Adipose tissue (tissue), 3 donors: ENCODE measurements around the gene TRIM15. TPM values are rescaled to one million over a fixed set of nuclear protein-coding genes. Genes with fewer than 3 reads are reported as not detected.
"Not testable (repeated sequence)": the region's sequence is repeated elsewhere in the genome, so short reads cannot be mapped to it uniquely, and the experiment has no call there.

Experiments used
- H3K27ac ChIP-seq: one replicate; pipeline ENCODE4 v1.5.1; 2013; ENCODE audit warnings: low read depth, low read length
- WGBS, 3 donors: extraction: QIAGEN DNeasy Blood & Tissue Kit; methylation state at CpG; one replicate each; pipeline ENCODE4 v1.1.7; 2013; 5-methylcytosine and 5-hydroxymethylcytosine counted together
- polyA plus RNA-seq, 3 donors: library from polyadenylated mRNA; stranded (reverse); fragments of 200-250 nt; gene quantifications; one replicate each; pipeline ENCODE4 v1.2.3, GENCODE V29; 2013
- donor health status: healthy with polysubstance abuse.
- donor health status: Bipolar disorder and iron deficiency.
- donor health status: healthy.

Gene TRIM15
- not detected for polyA plus RNA-seq

DNA sequence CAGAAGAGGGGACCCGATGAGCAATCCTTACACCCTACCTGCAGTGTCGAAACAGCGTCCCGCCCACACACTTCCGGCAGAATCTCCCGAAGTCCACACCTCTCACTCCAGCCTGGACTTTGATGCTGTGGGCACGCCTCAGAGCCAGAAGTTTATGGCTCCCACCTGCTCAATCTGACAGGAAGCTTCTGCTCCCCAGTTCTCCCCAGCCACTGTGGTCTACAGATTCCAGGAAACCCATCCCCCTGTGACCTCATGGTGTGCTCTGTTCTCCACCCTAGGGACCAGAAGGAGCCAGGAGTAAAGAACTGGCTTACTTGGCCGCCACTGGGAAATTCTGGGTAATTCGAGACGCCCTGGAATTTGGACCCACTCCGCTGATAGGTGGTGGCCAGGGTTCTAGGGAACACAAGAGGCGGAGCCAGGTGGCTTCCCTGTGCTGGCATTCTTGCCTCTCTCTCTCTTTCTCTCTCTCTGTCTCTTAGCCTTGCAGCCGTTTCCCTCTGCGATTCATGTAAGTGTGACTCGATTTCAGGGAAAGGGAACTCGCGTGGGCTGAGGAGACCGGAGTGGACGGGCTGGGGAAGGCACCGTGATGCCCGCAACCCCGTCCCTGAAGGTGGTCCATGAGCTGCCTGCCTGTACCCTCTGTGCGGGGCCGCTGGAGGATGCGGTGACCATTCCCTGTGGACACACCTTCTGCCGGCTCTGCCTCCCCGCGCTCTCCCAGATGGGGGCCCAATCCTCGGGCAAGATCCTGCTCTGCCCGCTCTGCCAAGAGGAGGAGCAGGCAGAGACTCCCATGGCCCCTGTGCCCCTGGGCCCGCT lies at the start of gene TRIM15:
TSS of gene TRIM15 (plus strand) at position 457 of the 828 bp plus-strand sequence. CDS start at position 596, 139 bp downstream.
- 68 to 79% (median 71%) methylated on average over 31 of the region's 31 CpGs for WGBS, 3 donors
- no peak within 1 kb of the TSS for H3K27ac ChIP-seq

DNA sequence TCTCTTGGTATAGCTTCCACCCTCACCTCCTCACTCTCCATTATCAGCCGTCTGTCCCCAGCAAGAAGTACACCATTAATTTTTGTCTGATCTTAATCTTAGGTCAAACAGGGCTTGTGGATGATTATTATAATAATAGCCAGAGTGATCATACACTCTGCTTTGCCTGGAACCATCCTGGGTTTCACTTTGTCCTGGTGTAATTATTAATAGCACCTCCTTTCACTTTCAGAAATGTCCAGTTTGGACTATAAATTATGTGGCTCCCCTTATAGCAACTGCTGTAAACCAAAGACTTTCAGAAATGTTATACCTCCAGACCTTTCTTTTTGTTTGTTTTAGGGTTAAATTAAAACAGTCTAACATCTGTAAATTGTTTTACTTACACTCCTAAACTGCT lies 49.5 kb upstream of the TRIM15 start:
- 42 to 56% (median 50%) methylated on average over 1 of the region's 1 CpG for WGBS, 3 donors

DNA sequence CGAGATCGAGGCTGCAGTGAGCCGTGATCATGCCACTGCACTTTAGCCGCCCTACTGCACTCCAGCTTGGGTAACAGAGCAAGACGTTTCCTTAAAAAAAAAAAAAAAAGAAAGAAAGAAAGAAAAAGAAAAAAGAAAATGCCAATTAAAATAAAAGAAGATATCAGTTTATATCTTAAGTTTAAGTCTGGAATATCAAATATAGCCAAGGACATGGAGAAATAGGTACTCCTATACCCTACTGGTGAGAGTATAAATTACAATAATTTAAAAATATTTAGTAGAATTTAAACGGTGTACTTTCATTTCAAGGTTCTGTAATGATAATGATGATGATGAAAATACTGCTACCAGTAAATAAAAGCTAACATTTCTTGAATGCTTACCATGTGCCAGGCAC lies 46.6 kb upstream of the TRIM15 start:
- H3K27ac ChIP-seq = no peak overlapping the region
- 72 to 79% (median 75%) methylated on average over 6 of the region's 6 CpGs for WGBS, 3 donors

More for the DNA sequence above, 49.5 kb upstream of the TRIM15 start:
- no peak overlapping the region for H3K27ac ChIP-seq

DNA sequence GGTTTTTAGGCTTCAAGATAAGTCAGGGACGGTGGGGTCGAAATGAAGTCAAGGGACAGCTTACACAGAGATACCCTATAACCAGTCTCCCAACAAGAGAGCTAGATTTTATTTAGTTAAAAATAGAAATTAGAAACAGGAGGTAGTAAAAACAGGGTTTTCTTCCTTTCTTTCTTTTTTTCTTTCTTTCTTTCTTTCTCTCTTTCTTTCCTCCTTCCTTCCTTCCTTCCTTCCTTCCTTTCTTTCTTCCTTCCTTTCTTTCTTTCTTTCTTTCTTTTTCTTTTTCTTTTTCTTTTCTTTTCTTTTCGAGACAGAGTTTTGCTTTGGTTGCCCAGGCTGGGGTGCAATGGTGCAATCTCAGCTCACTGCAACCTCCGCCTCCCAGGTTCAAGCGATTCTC lies 44.7 kb upstream of the TRIM15 start:
- H3K27ac ChIP-seq = not testable (repeated sequence)
- WGBS, 3 donors = 84 to 95% (median 93%) methylated on average over 5 of the region's 5 CpGs

DNA sequence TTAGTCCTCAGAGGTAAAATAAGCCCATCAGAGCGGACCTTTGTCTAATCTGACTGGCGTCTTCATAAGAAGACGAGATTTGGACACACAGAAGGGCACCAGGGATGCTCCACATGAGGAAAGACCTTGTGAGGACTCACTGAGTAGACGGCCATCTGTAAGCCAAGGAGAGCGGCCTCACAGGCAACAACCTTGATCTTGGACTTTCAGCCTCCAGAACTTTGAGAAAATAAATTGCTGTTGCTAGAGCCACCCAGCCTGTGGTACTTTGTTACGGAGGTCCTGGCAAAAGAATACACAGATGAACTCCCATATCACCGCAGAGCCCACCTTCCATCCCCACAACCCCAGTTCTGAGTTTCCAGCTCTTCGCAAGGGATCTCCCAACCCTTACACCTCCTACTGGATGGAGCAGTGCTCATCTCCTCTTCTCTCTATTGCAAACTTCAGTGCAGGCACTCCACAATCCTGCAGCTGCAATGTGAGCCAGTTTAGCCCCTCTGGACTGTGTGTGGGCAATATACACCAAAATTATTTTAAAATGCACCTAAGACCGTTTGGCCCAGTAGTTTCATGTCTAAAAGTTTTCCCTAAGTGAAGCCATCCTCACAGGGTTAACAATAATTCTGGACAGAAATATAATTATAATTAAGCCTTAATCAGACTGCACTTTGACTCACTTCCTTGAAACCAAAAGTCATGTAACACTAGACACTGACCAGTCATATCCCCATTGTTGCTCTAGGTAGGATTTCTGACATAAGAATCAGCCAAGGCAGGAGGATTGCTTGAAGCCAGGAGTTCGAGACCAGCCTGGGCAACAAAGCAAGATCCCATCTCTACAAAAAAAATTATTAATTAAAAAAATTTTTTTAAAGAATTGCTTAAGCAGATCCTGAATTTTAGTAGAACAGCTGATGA lies 41.6 kb upstream of the TRIM15 start:
- WGBS, 3 donors = 69 to 83% (median 77%) methylated on average over 10 of the region's 10 CpGs
- no peak overlapping the region for H3K27ac ChIP-seq

DNA sequence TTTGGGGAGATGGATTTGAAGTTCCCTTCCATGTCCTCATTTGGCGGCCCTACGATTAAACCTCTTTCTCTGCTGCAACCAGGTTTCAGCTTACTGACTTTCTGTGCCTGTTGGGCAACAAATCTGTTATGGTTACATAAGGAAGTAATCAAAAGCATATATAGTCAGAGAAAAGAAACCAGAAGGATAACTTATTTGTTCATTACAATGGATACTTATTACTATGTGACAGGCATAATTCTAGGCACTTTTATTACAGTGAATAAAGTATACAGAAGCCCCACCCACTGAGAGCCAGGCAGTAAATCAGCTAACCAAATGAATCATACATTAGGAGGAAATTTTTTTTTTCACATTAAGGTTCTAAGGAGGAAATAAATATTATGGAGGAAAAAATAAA lies 40.8 kb upstream of the TRIM15 start:
- 25 to 88% (median 42%) methylated on average over 2 of the region's 2 CpGs for WGBS, 3 donors
- H3K27ac ChIP-seq = no peak overlapping the region

DNA sequence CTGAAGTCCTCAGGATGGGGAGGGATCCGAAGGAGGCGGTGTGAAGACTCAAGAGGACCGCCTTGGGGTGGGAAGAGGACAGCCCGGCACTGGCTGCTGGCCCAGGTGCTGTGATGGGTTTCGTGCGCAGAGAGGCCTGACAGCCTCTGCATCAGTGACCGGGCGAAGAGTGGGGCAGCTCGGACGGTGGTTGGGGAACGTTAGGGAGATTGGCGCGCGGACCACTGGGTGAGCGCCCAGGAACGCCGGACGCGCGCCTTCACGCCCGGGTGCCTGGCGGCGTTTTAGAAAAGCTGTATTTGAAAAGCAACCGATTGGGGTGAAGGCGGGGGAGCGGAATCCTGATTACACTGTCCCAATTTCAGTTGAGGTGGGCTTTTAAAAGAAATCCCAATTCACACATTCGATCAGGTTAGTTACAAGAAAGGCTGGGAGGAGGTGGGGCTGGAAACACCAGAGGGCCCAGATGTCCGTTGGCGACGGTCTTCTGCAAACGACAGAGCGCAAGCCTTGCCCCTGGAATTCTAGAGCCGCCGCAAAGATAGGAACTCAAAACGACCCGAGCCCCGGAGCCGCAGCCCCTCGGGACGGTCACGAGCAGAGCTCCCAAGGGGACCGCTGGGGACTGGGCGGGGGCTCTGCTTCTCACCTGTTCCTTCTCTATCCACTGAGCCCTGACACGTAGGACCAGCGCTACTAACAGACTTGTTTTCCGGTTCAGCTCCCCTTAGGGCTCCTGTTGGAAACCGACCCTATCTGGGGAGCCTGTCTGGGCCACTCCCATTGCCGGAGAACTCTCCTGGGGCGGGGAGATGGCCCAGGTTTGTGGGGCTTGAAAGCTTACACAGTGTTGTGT lies 35.9 kb upstream of the TRIM15 start:
- H3K27ac ChIP-seq = no peak overlapping the region
- WGBS, 3 donors = 9 to 18% (median 18%) methylated on average over 50 of the region's 50 CpGs

DNA sequence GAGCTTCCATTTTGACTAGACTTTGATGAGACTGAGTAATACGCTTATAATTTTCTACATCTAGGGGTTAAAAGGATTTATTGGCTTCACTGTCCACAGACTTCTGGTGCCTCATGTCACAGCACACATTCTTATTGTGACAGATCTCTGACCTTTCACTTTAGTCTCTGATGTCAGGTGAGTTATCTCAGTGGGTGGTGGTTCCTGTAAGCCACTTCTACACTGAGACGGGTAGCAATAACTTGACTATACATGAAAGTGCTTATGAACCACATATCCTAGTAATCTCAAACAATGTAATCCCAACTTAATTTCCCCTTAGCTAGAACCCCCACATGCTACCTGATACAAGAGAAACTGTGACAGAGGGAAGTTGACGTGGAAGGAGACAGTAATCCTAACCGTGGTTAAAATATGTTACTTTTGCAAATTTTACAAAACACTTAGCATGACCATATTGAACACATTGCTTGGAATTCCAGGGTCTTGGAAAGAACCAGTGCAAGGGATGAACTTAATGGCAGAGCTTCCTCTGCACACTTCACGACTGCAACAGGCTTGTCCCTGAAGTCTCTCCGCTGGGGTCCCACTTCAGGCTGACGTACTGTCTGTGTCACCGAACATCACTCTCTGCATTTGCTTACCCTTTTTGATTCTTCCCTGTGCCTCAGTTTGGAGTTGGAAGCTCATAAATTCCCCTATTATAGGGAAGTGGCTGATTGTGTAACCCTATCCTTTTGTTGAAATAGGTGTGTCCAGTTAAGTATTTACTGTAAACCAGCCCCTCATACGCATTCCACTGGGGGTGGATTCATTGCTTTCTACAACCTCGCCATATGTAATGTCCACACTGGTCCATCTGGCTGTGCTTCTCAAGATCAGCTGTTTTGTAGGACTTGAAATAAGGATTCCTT lies 33.8 kb upstream of the TRIM15 start:
- no peak overlapping the region for H3K27ac ChIP-seq
- WGBS, 3 donors = 63 to 71% (median 71%) methylated on average over 10 of the region's 10 CpGs

DNA sequence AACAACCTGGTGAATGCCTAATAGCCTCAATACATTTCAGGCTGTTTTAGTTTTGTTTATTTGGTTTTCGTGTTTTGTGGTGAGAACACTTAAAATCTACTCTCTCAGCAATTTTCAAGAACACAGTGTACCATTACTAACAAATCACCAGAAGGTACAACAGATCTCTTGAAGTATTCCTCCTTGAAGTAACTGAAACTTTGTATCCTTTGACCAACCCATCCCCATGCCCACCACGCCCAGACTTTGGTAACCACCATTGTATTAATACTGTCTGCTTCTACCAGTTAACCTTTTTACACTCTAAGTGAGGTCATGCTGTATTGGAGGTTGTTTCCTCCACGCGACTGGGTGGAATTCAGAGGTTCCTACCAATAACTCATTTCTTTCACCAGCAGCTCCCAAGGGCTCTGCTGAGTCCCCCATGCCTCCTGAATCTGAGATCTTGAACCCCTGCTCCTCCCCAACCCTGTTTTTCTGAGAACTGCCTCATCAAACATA lies 33.1 kb upstream of the TRIM15 start:
- WGBS, 3 donors = 60 to 72% (median 65%) methylated on average over 4 of the region's 4 CpGs
- no peak overlapping the region for H3K27ac ChIP-seq

DNA sequence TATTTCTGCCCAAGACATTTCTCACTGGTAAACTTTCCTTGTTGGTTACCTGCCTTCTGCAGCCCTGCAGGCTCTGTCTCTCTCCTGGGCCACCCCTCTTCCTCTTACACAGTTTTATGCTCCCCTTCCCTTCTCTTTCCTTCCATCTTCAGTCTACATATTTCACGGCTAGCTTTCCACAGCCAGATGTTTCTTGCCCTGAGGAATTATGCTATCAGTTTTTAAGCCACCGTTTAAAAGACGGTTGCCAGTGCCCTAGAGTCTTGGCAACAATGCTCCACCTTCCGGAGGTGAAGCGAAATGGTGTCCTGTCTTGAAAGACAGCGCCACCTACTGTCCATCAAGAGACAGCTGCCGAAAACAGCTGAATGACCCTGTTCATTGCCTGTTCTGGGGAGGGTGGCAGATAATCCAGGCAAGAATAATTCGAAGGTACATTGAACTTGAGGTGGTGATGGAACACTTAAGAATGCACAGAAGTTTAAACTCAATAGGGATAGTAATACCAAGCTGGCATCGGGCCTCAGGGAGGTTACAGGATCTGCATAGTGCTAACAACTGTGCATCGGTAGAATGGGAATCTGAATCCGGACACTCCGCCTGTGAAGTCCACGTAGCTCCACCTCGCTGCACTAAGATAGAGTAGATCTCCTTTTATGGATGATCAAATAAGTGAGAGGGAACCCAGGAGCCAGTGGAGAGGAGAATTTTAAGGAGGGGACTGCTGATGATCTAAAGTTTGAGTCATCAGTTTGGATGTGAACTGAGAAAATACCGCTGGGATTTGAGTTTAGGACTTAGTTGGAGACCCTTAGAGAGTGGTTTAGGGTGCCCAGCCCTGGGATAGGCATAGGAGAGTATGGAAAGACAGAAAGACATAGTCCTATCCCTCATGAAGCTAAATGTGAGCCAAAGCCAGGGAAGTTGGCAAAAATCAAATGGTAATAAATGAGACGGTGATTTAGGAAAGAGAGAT lies 32.2 kb upstream of the TRIM15 start:
- 26 to 30% (median 27%) methylated on average over 16 of the region's 16 CpGs for WGBS, 3 donors
- no peak overlapping the region for H3K27ac ChIP-seq

DNA sequence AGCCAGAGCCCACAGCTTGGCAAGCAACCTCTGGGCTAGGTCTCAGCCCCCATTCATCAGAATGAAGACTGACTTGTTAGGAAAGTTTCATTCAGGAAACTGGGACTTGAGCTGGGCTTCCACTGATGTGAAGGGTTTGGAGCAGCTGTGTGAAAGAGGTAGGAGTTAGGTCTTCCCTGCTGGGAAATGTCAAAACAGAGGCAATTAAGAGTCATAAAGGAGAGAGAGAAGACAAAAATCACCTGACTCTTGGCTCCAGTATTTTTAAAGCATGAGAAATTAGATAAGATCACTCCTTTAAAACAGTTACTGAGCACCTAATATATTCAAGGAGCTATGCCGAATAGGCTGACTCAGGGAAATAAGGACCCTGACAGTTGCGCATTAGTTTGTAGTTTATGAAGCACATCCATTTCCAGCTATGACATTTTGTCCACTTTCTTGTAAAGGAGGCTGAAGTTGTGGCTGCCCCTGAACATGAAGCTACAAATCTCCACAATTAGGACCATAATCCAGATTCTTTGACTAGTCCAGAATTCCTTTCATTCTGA lies 31.3 kb upstream of the TRIM15 start:
- WGBS, 3 donors = 73 to 81% (median 80%) methylated on average over 2 of the region's 2 CpGs
- H3K27ac ChIP-seq = no peak overlapping the region

DNA sequence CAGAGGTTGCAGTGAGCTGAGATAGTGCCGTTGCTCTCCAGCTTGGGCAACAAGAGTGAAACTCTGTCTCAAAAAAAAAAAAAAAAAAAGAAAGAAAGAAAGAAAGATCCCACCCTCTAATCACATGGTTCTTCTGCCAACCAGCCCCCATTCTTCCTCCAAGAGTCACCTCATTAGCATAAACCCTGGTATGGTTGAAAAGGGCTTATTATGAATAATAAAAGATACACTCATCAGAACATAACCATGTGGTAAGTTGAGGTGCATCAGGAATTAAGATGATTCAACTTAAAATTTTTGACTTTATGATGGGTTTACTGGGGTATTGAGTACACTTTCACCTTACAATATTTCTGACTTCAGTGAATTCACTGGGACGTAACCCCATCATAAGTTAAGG lies 28.2 kb upstream of the TRIM15 start:
- 74 to 89% (median 80%) methylated on average over 2 of the region's 2 CpGs for WGBS, 3 donors
- H3K27ac ChIP-seq = no peak overlapping the region

DNA sequence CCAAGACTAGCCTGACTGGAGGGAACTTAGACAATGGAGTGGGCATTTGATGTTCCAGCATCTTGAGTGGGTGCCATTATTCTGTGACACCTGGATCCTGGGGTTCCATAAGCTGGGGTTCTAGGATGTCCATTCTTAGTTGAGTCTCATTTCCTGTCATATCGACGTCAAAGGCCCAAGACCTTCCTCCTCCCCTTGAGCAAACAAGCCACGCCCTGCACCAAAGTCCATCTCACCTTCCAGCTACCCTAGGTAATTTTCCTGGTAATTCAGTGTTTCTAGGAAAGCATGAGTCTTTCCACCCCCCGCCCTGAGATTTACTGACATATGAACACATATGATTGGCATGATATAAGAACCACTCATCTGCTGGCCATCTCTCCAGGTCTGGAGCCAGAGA lies 27.6 kb upstream of the TRIM15 start, which contains the start of gene TRIM40:
TSS of gene TRIM40 (plus strand) at position 384 of the 400 bp plus-strand sequence. CDS start 897 bp downstream, outside the sequence.
- WGBS, 3 donors = 60 to 73% (median 67%) methylated on average over 4 of the region's 4 CpGs
- H3K27ac ChIP-seq = no peak within 1 kb of the TSS

DNA sequence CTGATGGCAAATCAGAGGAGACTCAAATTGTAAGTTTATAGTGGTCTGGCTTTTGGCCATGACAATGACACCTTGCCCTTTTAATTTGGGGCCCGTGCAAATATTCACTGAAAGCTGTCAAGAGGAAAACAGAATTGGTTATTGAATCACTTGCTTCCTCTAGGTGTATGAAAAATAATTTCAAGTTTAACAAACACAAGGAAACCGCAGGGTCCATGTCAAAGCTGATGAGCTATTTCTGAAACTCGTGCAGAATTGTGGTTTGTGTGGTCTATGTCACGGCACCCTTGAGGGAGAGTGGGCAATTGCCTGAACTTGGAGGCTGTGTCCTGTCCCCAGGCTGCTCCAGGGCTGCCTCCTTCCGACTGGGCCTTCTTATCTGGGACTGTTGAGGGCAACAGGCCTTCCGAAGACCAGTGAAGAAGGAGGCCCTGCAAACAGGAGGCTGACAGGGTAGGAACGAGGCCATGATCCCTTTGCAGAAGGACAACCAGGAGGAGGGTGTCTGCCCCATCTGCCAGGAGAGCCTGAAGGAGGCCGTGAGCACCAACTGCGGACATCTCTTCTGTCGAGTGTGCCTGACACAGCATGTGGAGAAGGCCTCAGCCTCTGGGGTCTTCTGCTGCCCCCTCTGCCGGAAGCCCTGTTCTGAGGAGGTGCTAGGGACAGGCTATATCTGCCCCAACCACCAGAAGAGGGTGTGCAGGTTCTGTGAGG lies 26.6 kb upstream of the TRIM15 start:
- no peak overlapping the region for H3K27ac ChIP-seq
- 64 to 68% (median 65%) methylated on average over 11 of the region's 11 CpGs for WGBS, 3 donors

DNA sequence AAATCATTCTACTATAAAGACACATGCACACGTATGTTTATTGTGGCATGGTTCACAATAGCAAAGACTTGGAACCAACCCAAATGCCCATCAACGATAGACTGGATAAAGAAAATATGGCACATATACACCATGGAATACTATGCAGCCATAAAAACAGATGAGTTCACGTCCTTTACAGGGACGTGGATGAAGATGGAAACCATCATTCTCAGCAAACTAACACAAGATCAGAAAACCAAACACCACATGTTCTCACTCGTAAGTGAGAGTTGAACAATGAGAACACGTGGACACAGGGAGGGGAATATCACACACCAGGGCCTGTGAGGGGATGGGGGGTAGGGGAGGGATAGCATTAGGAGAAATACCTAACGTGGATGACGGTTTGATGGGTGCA lies 23.1 kb upstream of the TRIM15 start:
- 78 to 85% (median 83%) methylated on average over 8 of the region's 8 CpGs for WGBS, 3 donors
- not testable (repeated sequence) for H3K27ac ChIP-seq
